Left forelimb (tissue), 1 donor: ENCODE measurements around the gene SOCS3.
"Not testable (repeated sequence)": the region's sequence is repeated elsewhere in the genome, so short reads cannot be mapped to it uniquely, and the experiment has no call there.

Experiments used
- DNase-seq: peaks from one replicate; pipeline ENCODE4 v3.0.0-alpha.2; 2018; ENCODE audit warnings: low spot score

The SOCS3 gene

DNA sequence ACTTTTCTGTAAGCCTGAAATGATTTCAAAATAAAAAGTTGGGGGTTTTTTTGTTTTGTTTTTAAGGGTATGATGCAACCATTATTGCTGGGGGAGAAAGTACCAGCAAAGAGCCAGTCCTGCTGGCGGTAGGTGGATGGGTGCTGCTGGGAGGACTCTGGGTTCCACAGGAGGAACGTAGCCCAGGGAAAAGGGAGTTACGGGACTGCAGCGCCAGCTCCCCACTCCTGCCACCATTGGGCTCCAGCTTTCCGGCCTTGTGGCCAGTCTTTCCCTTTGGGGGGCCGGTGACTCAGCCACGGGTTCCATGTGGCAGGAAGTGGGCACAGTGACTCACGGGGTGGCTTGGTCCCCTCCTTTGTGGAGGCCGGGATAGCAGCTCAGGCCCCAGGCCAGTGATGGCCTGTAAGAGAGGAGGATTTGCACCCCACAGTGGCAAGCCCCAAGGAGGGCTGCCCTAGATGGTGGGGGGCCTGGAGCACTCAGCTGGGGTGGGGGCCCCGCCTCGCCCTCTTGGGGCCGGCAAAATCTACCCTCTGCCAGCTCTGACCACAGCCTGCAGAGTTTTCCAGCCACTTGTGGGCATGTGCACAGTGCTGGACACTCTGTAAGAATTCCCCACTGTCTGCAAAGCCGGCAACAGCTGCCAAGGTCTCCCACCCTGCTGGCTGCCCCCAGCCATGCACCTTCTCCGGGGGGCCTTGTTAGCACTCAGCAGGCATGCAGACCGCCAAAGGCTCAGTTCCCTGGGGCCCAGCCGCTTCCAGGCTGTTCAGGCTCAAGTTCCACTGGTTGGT, 30.4 kb downstream of the SOCS3 start:
- no peak for DNase-seq

DNA sequence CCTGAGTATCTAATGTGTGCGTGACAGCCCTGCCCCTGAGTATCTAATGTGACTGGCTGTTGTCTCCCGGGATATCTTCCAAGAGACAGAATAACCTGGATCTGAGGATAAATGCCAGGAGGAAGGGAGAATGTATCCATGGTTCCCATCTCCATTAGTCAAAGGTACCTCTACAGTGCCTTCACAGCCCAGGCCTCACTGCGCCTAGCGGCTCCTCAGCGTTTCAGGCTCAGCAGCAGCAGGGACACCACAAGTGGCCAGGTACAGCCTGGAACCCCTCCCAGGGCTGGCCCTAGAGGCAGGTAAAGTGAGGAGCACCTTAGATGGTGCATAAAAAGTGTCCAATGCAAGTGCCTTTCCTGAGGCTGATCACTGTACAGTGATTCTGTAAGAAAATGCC, 32.0 kb downstream of the SOCS3 start:
- no peak for DNase-seq

DNA sequence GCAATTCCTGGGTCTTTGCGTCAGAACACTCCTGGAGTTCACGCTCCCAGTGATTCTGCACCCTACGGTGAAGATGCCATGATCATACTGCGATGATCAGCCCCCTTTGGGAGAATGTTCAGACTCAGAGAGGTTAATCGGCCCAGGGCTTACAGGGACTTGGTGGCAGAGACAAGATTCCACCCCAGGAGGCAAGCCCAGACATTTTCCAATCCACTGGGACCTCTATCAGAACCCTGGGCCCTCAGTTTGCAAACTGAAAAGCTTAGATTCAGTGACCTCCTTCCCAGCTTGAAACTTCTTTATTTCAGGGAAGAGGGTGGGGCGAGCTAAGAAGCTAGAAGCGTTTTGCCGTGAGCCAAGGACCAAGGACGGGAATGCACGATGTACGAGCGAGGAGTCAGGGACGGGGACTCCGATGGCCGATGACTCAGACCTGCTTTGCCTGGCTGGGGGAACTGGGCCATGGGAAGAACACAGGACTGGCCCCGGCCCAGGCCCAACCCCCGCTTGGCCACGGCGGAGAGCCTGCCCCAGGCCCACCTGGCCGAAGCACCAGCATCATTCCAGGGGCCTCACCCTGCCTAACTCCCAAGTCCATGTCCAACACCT, 34.7 kb downstream of the SOCS3 start:
- peak; percentile 81 for DNase-seq

GRCh38 chr17:78324391-78325075, 35.3 kb downstream of the SOCS3 start:
- peak; percentile 92 for DNase-seq

DNA sequence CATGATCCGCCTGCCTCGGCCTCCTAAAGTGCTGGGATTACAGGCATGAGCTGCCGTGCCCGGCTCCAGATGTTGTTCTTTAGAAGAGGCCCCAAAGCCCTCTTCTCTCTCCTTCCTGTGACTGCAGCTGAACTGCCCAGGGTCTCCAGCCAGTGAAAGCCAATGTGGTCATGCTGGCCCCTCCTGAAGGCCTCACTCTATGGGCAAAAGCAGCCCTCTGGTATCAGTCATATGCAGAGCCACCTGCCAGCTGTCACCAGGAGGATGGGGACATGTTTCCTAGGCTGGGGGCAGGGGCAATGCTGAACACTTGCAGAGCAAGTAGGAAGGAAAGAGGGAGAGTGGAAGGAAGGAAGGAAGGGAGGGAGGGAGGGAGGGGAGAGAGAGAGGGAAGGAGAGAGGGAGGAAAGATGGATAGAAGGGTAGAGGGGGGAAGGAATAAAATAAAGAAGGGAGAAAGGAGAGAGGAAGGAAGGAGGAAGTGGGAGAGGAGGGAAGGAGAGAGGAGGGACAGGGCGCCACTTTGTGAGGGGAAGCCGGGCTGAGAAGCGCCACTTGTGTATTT, 36.0 kb downstream of the SOCS3 start:
- no peak for DNase-seq

DNA sequence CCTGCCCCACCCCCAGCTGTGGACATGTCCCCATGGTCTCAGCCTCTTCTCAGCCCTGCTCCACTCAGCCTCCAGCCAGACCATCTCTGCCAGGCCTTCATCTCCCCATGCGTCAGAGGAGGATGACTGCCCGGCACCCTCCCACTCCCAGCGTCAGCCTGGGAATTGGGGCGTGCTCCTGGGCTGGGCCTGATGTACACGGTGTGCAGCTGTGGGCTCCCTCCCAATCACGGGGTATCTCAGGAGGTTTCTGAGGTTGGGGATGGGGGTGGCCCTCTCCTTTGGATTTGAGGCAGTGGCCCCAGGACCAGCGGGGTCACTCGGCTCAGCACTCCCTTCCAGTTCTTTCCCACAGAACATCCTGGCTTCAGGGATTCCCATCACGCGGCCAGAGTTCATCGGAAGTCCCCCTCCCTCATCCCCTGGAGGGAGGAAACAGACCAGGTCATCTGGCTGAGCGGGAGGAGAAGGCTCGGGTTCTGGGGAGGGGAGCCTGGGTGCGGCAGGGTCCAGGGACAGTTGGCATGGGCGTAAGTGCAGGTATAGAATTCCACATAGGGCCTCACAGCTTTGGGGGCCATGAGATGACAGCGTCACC, 36.9 kb downstream of the SOCS3 start:
- DNase-seq = no peak

DNA sequence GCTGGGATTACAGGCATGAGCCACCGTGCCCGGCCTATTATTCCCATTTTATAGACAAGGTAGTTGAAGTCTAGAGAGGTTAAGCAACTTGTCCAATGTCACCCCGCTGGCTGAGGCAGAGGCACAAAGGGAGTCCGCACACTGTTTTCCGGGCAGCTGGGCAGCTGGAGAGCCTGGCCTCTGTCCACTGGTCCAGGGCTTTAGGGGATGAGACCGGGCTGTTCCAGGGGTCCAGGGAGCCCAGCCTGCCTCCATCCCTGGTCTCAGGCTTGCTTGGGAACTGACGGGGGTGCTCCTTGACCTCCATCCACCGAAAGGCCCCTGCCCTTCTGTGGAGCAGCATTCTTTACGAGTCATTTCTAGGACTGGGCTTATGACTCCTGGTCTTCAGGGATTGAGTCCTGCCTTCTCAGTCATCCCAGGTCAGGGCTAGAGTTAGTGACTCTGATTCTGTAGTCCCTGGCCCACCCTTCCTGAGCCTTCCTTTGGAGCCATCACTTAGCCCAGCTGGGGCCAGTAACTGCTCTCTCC, 37.5 kb downstream of the SOCS3 start:
- no peak for DNase-seq

DNA sequence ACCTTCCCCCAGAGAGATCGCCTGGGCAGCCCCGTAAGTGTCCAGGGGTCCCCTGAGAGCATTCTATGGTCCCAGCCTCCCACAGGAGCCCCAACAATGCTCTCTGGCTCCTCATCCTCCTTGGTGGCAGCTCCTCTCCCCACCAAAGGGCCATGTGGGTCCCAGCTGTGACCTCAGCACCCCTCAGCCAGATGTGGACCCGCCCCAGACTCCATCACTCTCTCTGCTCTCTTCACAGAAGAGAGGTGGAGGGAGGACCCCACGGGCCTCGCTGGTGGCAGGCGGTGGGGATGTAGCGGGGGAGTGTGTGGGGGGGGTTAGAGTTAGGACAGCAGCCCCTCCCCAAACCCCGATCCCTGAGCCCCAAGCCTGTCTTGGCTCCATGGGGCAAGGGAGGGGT, 41.0 kb downstream of the SOCS3 start:
- DNase-seq = no peak

DNA sequence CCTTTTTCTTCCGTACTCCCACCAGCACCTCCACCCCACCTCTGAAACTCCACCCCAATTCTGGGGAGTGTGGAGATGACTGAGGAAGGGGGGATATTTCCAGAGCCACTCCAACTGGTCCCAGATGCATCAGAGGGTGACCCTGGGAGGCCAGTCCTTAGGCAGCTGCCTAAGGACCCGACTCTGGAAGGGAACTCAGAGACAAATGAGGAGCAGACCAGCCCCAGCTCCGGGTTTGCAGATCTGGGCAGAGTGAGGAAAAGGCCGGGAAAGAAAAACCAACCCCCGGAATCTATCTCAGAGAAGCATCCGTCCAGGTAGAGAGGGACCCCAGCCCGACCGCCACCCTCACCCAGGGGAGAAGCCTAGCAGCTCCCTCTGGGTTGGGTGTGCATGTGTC, 41.5 kb downstream of the SOCS3 start:
- DNase-seq = no peak

DNA sequence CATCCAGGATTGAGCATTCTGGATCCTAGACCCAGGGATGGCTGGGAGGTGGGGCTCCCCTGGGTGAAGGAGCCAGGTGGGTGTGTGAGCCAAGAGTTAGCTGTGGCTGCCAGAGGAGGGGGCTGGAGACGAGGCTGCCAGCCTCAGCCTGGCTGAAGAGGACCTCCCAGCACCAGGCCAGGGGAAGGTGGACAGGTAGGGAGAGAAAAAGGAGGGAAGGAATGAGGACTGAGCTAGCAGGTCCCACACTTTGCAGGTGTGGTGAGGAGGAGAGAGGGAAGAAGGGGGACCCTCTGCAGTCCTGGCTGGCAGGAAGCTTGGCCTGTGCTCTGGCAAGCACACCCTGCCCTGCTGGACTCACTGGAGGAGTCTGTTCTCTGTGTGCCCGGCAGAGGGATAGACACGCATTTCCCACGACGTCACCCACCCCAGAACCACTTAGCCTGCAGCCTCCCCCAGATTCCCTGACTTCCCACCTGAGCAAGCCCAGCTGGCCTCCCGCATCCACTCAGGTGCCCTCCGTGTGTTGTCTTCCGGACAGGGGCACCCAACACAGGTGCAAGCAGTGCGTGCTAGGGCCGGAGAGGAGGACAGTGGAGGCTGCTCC, 42.0 kb downstream of the SOCS3 start:
- no peak for DNase-seq

- DNase-seq = no peak
These were observed 42.7 kb downstream of the SOCS3 start for GRCh38 chr17:78316867-78317789.

- no peak for DNase-seq
These were observed 43.6 kb downstream of the SOCS3 start for GRCh38 chr17:78316115-78316866.

GRCh38 chr17:78315355-78316114, 44.3 kb downstream of the SOCS3 start:
- DNase-seq = peak; percentile 75

GRCh38 chr17:78314683-78315354, 45.1 kb downstream of the SOCS3 start:
- DNase-seq = no peak

- peak; percentile 82 for DNase-seq
These were observed 45.9 kb downstream of the SOCS3 start for GRCh38 chr17:78313735-78314648.

DNA sequence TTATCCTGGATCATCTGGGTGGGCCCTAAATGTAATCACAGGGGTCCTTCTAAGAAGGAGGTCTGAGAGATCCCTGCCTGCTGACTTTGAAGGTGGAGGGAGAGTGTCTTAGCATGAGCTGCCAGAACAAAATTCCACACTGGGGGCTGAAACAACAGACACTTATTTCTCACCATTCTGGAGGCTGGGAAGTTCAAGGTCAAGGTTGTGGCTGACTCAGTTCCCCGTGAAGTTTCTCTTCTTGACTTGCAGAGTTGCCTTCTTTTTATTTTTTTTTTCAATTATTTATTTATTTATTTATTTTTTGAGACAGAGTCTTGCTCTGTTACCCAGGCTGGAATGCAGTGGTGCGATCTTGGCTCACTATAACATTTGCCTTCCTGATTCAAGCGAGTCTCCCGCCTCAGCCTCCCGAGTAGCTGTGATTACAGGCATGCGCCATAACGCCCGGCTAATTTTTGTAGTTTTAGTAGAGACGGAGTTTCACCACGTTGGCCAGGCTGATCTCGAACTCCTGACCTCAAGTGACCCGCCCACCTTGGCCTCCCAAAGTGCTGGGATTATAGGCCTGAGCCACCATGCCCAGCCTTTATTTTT, 50.1 kb downstream of the SOCS3 start:
- DNase-seq = not testable (repeated sequence)
